ENCODE results near the gene TEX38. TPM values are rescaled to one million over a fixed set of nuclear protein-coding genes. Genes with fewer than 3 reads are reported as not detected.

TEX38 gene
- total and polyA plus RNA-seq, 2 donors (not counting 1 experiment from before 2014, with no cell fraction given), result not detected

GRCh38 chr1:46667782-46668760 is 3.6 kb upstream of the TEX38 start, which contains the start of gene ATPAF1:
TSS of gene ATPAF1 (minus strand) at chr1:46668364. CDS start at chr1:46668322, 42 bp downstream.
- POLR2A ChIA-PET, result interaction anchor here (1.5 kb wide), 1 partner anchor 64 kb away, joined by 3 read pairs; the partner anchor contains the start of gene MKNK1
- peak within 1 kb of the TSS; percentile 61 to 89 (median 77) for H3K4me3 ChIP-seq (ENCODE audit: control extremely low read depth in 1 of 5, extremely low read depth in 1 of 5, insufficient read depth in 1 of 5, low read depth in 2 of 5, low read length in 4 of 5)

More at GRCh38 chr1:46667782-46668760, 3.6 kb upstream of the TEX38 start, which contains the start of gene ATPAF1:
- Mint-ChIP-seq H3K27ac (peak within 1 kb of the TSS; percentile 51), H3K9me3 (ENCODE audit: insufficient read depth) (no peaks in the 10 kb centered on the region), H3K27me3 (no peaks in the 10 kb centered on the region), H3K4me3 (peak within 1 kb of the TSS; percentile 85), H3K4me1 (peaks cover 14% of the 10 kb centered on the region)
- no peaks in the 10 kb centered on the region for H3K27me3 ChIP-seq (replicated peaks in 1 of 4; ENCODE audit: control extremely low read depth in 1 of 4, control insufficient read depth in 3 of 4, insufficient read depth in 4 of 4, low read length in 3 of 4)
- no peaks in the 10 kb centered on the region for H3K9me3 ChIP-seq (ENCODE audit: control extremely low read depth in 1 of 3, control insufficient read depth in 2 of 3, insufficient read depth in 1 of 3, low read length in 2 of 3)
- CTCF ChIA-PET, result interaction anchor here (1.0 to 1.2 kb wide), 3 partner anchors 49 to 58 kb away, joined by 4 read pairs; partner anchors contain the start of gene MOB3C
- intact Hi-C loops (cut with micrococcal nuclease), result loop anchor here (1.0 kb wide), 1 partner anchor 51 kb away; the partner anchor contains the start of gene EFCAB14
- H3K27ac ChIP-seq (ENCODE audit: low read length in 2 of 2), result peak within 1 kb of the TSS in 1 of 2 donors; percentile 50
- H3K4me1 ChIP-seq (ENCODE audit: control insufficient read depth in 2 of 2, insufficient read depth in 2 of 2, low read length in 2 of 2), result peaks cover 13 to 16% of the 10 kb centered on the region in 2 donors
- H3K4me2 ChIP-seq (replicated peaks; ENCODE audit: low read depth, low read length, poor library complexity, severe bottlenecking), result peak within 1 kb of the TSS; percentile 86
- H3K36me3 ChIP-seq (replicated peaks in 1 of 2; ENCODE audit: control extremely low read depth in 1 of 2, control insufficient read depth in 1 of 2, extremely low read depth in 1 of 2, insufficient read depth in 2 of 2, low read length in 1 of 2), result peaks cover 0 to 14% of the 10 kb centered on the region in 2 experiments
- H4K20me1 ChIP-seq (ENCODE audit: control insufficient read depth, insufficient read depth, low read length, poor library complexity, severe bottlenecking), result no peaks in the 10 kb centered on the region
- peak within 1 kb of the TSS; percentile 77 for H2AFZ ChIP-seq (ENCODE audit: insufficient read depth, low read depth, low read length, poor library complexity, severe bottlenecking)
- WGBS (ENCODE audit: insufficient coverage), result 2% methylated on average over 93 of the region's 96 CpGs
- TF ChIP-seq EZH2 (IDR thresholded peaks at IDR 0.05; ENCODE audit: borderline replicate concordance, insufficient read depth, low read depth, low read length, poor library complexity, severe bottlenecking) (no peak), CTCF (IDR thresholded peaks at IDR 0.05) (no peak)
- H3K9ac ChIP-seq (ENCODE audit: low read length), result peak within 1 kb of the TSS; percentile 87
- peak; percentile 72 for DNase-seq
- ATAC-seq (ENCODE audit: low read depth), result peak; percentile 83
- H3K79me2 ChIP-seq (ENCODE audit: control insufficient read depth, insufficient read depth, low read length), result peaks cover 17% of the 10 kb centered on the region

Measured in B cell (primary cell).